HEK293T (cell line): ENCODE data around the gene GAK.

Experiments
- ARNT ChIP-seq: fragments of 450-650 bp; IDR thresholded peaks from 2 replicates; pipeline ENCODE4 v1.6.1; 2017; ENCODE audit warnings: mild to moderate bottlenecking
- BHLHE40 ChIP-seq: fragments of 450-650 bp; IDR thresholded peaks from 2 replicates; pipeline ENCODE4 v1.6.1; 2016; ENCODE audit warnings: mild to moderate bottlenecking, moderate library complexity, borderline replicate concordance
- CTBP1 ChIP-seq: fragments of 450-650 bp; IDR thresholded peaks from 2 replicates; pipeline ENCODE4 v1.6.1; 2016; ENCODE audit warnings: borderline replicate concordance
- FOXA1 ChIP-seq: fragments of 450-650 bp; IDR thresholded peaks from 2 replicates; pipeline ENCODE4 v1.6.1; 2016; ENCODE audit warnings: mild to moderate bottlenecking
- FOXK2 ChIP-seq: fragments of 450-650 bp; IDR thresholded peaks from 2 replicates; pipeline ENCODE4 v1.6.1; 2016; ENCODE audit warnings: mild to moderate bottlenecking
- FOXM1 ChIP-seq: fragments of 450-650 bp; IDR thresholded peaks from 2 replicates; pipeline ENCODE4 v1.6.1; 2017; ENCODE audit warnings: mild to moderate bottlenecking, borderline replicate concordance
- HDGF ChIP-seq: fragments of 450-650 bp; IDR thresholded peaks from 2 replicates; pipeline ENCODE4 v1.6.1; 2017; ENCODE audit warnings: antibody characterized with exemption, borderline replicate concordance
- L3MBTL2 ChIP-seq: fragments of 450-650 bp; conservative IDR thresholded peaks from 2 replicates; pipeline ENCODE4 v1.6.1; 2016; ENCODE audit warnings: mild to moderate bottlenecking
- LEF1 ChIP-seq: fragments of 450-650 bp; IDR thresholded peaks from 2 replicates; pipeline ENCODE4 v1.6.1; 2017; ENCODE audit warnings: mild to moderate bottlenecking, borderline replicate concordance
- NFRKB ChIP-seq: fragments of 450-650 bp; IDR thresholded peaks from 2 replicates; pipeline ENCODE4 v1.6.1; 2016; ENCODE audit warnings: mild to moderate bottlenecking, moderate library complexity
- SP1 ChIP-seq: fragments of 450-650 bp; IDR thresholded peaks from 2 replicates; pipeline ENCODE4 v1.6.1; 2017
- SUZ12 ChIP-seq: fragments of 450-650 bp; IDR thresholded peaks from 2 replicates; pipeline ENCODE4 v1.6.1; 2016; ENCODE audit warnings: mild to moderate bottlenecking
- TARDBP ChIP-seq: fragments of 450-650 bp; IDR thresholded peaks from 2 replicates; pipeline ENCODE4 v1.6.1; 2016

GRCh38 chr4:827209-828081, 104.7 kb downstream of the GAK start:
- TF ChIP-seq LEF1 (no peak), FOXM1 (no peak), BHLHE40 (no peak), FOXA1 (no peak), ARNT (no peak), TARDBP (no peak), HDGF (no peak), NFRKB (no peak), CTBP1 (no peak), L3MBTL2 (no peak), SP1 (no peak), FOXK2 (no peak), SUZ12 (no peak)
